HCEC 1CT (cell line): ENCODE data around the gene CPNE6.

ENCODE experiments used
- DNase-seq: peaks from one replicate; pipeline ENCODE4 v3.0.0-alpha.2; 2017

The CPNE6 gene

DNA sequence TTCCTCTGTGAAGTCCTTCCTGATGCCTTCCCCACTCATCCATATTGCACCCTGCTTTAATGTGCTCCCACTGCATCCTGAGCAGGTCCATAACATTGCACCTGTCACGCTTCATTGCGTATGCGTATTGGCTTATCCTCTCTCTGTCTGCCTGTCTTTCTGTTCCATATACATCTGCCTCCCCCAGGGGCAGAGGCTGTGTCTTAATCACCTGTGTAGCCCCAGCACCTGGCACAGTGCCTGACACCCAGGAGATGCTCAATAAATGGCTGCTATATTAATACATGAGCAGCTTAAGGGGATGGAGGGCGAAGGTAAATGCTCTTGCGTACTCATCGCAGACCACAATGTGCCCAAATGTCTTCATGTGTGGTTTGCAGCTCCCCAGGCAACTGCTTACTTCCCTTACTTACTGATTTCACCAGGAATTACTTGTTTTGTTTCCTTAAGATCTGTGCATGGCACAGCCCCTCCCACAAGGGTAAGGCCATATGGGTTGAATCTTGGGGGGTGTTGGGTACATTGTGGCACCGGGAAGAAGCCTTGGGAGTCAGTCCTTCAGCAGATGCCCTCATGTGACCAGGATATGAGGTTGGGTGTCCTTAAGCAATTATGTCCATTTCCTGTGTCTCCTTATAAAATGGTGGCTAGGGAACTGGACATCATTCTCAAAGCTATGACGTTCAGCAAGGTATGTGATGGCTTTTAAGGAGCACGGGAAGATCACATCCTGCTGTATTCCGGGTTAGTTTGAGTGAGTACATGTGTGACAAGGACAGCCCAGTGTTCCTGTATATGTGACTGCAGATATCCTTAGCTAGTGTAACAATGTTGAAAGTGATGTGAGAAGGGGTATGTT is 848 bp upstream of the CPNE6 start:
- no peak for DNase-seq

DNA sequence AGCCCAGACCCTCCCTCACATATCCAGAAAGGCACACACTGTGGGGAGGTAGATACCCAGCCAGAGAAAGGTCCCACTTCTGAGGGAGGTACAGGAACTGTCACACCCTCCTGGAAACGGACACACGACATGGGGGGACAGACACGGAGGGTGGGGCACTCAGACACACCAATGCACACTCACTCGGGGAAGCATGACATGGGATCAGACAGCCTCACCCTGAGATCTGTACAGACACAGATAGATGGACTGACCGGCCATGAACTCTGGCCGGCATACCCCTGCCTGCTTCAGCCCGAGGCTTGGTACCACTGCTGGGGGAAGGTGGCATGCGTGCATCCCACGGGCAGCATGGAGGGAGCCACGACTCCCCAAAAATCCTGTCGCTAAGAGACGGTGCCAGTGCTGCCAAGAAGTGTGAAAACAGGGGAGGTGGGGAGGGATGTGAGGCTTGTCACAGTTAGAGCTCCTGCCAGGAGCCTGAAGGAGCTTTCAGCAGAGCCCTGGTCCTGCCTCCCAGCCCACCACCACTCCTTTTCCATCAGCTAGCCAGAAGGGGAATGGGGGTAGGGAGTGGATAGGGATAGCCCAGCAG is 571 bp downstream of the CPNE6 start:
- no peak for DNase-seq

DNA sequence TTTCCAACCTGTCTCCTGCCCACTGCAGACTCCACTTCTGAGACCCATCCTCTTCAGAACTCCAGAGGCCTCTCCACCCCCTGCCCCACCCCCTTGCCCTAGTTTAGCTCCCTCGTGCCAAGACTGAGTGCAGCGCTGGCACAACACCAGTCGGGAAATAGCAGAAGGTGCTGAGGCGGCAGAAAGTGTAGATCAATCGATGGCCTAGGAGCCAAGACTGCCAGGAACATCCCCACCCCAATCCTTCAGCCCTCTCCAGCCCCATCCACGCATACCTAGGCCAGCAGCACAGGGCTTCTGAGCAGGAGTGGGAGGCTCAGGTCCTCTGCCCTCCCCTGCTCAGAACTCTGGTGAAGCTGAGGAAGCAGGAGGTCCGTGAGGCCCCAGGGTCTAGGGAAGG is 1.1 kb downstream of the CPNE6 start:
- DNase-seq = no peak

DNA sequence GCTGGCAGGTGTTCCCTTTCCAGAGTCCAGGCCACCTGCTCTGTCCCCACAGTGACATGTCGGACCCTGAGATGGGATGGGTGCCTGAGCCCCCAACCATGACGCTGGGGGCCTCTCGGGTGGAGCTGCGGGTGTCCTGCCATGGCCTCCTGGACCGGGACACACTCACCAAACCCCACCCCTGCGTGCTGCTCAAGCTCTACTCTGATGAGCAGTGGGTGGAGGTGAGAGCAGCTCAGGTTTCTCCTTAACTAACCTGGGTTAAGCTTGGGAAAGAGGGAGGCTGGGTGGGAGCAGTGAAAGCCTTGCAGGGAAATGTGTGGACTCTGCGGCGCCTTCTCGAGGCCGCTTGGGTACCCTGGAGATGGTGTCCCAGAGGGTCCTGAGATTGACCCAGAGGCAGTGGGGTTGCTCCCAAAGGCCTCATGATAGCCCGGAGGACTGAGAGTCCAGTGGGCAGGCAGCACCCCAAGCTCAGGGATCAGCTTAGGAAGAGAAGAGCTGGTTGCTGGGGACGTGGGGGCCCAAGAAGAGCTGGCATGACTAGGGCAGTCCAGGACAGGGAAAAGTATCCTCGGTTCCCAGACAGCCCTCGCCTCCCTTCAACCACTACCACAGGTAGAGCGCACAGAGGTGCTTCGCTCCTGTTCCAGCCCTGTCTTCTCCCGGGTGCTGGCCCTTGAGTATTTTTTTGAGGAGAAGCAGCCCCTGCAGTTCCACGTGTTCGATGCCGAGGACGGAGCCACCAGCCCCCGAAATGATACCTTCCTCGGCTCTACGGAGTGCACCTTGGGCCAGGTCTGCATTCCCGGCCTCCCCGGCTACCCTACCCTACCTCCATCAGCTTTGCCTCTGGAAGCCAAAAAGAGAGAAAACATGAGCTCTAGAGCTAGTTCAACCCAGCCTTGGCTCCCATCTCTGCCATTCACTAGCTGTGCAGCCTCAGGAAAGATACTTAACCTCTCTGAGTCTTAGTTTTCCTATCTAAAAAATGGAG is 1.8 kb downstream of the CPNE6 start:
- no peak for DNase-seq

DNA sequence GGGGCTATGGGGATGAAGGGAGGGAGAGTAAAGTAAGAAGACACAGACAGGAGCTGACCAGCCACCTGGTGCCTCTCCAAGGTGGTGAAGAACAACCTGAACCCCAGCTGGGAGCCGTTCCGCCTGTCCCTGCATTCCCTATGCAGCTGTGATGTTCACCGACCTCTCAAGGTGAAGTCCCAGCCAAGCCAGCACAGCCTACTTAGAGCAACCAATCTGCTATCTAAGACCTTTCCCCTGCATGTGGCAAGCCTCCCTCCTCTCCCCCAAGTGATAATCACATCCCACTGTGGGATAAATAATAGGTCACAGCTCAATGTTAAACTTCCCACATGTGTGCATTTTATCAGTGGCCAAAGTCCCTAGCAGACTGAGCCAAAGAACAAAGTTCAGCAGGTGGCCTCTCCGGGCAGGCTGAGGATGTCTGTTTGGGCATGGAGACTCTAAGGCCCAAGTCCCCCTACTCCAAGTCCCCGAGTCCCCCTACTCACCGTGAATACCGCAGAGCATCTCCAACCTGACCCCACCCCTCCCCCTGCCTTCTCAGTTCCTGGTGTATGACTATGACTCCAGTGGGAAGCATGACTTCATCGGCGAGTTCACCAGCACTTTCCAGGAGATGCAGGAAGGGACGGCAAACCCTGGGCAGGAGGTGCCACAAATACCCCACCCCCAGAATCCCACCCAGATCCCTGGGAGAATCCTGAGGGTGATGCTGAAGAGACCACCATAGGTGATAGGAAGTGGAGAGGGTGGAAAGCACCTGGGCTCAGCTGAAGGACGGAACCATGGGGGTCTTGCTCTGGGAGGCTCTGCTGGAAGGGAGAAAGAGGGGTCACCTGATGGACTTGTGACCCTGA is 3.5 kb downstream of the CPNE6 start:
- no peak for DNase-seq

DNA sequence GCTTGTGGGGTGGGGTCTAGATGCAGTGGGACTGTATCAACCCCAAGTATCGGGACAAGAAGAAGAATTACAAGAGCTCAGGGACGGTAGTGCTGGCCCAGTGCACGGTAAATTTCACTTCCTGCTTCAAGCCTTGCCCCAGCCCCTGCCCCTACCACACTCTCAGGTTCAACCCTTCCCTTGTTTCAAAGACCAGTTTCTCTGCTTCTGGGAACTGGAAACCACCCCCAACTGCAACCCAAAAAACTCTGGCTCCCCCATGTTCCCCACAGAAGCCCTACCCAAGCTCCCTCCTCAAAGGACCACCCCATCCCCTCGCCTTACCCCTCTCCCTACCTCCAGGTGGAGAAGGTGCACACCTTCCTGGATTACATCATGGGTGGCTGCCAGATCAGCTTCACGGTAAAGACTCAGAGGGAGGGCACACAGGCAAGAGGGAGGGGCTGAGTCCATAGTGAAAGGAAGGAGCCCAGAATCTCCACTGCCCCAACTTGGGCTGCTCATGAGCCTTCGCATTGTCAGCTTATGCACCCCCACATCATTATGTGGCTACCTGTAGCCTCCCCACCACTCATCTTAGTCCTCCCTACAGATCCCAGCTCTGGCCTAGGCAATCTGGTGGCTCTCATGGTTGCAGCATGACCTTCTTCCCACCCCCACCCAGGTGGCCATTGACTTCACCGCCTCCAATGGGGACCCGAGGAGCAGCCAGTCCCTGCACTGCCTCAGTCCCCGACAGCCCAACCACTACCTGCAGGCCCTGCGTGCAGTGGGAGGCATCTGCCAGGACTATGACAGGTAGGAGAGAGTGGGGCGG is 4.3 kb downstream of the CPNE6 start:
- no peak for DNase-seq

DNA sequence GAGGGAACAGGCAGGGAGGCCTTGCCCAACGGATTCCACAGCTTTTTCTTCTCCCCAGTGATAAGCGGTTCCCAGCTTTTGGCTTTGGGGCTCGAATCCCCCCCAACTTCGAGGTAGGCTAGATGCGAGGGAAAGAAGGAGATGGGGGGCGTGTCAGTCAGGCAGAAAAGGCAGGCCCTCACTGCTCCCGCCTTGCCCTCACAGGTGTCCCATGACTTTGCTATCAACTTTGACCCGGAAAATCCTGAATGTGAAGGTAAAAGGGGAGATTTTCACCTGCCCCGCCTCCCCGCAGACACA is 4.9 kb downstream of the CPNE6 start:
- no peak for DNase-seq

DNA sequence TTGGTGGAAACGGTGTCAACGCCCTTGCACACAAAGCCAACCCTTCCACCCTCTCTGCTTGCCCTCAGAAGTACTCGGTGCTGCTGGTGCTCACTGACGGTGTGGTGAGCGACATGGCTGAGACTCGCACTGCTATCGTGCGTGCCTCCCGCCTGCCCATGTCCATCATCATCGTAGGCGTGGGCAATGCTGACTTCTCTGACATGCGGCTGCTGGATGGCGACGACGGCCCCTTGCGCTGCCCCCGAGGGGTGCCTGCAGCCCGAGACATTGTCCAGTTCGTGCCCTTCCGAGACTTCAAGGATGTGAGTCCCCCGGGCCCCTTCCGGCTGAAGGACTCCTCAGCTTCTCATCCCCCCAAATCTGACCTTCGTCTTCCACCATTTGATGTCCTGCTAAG is 5.7 kb downstream of the CPNE6 start:
- DNase-seq = no peak

DNA sequence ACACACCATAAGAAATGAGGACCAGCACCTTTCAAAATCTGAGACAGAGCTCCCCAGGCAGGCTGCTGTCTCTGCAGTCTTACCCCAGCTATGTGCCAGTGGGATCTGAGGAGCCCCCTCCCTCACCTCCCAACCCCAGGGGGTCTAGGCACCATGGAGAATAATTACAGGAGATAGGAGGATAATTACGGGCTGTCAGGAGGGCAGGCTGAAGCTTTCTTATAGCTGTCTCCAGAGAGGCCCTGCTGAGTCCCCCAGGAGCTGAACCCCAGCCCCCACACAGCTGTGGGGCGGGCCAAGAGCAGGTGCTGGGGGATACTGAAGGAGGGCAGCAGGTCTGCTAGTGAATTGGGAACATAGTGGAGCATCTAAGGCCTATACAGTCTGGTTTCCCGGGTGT is 6.8 kb downstream of the CPNE6 start:
- no peak for DNase-seq

DNA sequence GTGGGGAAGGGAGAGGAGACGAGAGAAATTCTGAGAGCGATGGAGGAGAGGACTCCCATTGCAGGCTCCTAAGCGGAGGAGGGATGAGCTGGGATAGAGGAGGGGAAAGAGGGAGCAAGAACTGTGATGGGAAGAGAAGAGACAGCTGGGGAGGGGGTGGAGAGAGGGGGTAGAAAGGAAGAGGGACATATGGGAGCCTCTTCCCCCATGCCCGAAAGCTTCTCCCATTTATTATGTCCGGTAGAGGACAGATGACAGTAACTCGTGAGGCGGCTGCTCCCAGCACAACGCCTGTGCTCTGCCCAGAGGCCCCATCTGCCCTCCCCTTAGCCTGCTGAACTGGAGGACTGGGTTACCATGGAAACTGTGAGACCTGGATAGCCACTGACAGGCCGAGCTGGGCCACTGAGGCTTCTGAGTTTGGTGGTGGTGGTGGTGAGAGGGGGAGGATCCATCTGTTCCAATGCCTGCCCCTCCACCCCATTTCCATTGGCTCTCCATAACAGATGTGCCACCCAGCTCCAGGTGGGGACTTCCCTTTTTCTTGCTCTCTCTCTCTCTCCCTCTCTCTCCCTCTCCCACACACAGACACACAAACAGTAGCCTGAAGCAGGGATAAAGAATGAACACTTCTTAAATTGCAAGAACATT is 8.3 kb downstream of the CPNE6 start:
- no peak for DNase-seq

DNA sequence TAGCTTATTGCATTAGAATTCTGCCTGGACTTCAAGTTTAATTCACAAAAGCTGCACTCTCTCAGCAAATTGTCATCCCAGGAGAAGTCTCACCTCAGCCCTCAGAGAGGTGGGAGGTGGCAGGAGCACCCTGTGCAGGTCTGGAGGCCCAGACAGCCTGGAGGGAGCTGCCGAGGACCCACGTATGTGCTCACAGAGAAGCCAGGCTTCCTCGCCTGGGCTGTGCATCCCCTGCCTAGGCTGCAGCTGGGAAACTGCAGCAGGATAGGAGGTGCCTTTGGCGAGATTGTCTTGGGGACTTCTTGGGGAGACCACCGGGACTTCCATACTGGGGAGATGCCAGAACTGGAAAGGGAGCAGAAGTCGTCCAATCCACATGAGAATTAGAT is 8.8 kb downstream of the CPNE6 start:
- no peak for DNase-seq

DNA sequence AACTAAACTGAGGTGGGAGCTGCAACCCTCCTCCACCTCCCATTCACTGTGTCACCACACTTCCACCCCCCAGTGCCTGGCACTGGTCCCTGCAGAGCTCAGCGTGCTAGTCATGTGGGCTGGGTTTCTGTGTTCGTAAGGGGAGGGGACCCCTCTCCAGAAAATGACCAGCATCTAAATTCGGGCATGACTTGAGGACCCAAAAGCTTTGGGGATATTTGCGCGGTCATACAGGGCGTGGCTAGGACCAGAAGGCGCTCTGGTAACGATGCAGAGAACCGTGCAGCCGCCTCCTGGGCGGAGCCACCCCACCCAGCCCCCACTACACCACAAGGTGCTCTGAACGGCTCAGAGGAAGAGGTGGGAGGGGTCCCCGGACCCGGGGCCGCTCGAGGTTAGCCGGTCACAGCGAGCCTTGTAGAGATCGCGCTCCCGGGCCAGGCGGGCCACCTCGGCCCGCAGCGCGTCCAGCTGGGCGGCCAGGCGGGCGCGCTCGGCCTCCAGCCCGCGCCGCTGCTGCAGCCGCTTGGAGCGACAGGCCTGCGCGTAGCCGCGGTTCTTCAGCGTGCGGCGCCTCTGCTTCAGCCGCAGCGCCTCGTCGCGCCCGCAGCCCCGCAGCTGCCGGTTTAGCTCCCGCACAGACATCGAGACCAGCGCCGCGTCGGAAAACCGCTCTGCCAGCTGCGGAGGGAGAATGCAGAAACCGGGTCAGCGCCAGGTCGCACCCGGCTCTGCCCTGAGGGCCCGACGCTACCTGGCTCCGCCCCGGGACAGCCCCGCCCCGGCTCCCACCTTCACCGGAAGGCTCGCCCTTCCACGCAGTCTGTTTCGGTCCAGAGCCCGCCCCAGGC is 9.8 kb downstream of the CPNE6 start:
- DNase-seq = no peak

DNA sequence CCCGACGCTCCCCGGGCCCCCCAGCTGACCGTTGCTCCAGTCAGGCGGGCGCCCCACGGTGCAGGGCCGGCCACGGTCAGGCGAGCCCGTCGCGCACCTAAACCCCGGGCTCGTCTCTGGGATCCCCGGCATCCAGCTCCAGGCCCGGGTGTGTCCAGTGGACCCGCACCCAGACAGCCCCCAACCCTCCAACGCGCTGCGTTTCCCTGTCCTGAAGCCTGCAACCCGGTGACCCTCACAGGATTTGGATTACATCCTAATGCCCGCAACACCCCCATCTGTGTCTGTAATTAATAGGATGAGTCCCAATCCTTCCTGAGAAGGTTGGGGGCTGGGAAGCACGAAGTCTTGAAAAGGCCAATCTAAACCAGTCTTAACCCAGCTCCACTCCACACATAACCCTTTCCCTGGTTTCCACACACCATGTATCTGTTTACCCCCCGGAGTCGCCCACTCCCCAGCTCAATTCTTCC is 10.4 kb downstream of the CPNE6 start:
- no peak for DNase-seq

DNA sequence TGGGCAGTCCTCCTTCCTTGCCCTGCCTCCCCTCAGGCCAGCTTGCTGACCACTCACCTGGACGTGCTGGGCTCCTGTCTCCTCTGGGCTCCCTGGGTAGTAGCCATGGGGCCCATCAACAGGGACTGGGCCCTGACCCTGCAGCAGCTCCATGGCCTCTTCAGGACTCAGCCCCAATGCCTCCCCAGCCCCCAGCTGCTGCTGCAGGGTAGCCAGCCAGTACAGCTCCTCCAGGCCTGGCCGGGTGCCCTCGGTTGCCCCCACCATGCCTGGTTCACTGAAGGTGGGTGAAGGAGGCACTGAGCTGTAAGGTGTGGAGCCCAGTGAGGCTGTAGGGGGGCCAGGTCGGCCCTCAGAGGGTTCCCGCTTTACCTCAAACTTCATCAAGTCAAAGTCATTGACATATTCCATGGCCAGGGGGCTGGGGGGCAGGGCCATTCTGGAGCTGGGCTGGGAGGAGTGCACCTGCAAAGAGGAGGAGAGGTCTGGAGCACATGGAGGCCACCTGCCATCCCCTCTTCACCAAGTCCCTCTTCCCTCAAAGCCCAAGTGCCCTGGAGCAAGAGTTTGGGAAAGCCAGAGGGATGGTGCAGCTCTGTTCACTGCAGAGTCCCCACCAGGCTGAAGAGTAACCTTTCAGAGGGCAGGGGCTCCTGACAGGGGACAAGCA is 11.2 kb downstream of the CPNE6 start:
- DNase-seq = no peak

DNA sequence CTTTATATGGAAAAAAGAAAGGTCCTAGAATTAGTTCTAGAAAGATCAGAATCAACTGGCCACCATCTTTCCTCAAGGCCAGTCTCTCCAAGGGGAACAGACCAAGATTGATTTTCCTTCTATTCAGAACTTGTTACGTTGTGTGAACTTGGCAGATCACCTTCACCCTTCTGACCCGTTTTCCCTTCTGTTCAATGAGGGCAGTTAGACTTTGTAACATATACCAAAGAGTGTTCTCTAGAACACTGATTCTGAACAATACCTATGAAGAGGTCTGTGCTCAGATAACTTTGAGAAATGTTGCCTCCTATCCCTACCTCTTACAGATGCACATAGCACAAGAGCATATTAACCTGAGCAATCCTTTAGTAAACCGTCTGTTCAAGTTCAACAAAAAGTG is 12.1 kb downstream of the CPNE6 start:
- no peak for DNase-seq

DNA sequence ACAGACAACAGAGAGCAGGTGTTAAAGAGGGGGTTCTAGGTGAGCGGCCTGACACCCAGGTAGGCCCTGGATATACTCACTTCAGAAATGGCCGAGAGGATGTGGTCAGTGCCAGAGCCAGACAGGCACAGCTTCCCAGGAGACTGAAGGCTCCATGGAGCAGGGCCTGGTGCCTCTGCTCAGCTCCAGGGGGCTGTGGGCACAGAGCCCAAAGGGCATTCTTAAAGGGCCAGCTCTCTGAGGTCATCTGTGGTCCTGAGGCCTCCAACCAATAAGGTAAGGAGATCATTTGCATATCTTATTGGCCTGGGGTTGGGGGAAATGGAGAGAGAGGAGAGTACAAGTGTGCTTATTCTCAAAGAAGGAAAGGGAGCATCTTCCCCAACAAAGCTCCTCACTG is 13.1 kb downstream of the CPNE6 start:
- no peak for DNase-seq

DNA sequence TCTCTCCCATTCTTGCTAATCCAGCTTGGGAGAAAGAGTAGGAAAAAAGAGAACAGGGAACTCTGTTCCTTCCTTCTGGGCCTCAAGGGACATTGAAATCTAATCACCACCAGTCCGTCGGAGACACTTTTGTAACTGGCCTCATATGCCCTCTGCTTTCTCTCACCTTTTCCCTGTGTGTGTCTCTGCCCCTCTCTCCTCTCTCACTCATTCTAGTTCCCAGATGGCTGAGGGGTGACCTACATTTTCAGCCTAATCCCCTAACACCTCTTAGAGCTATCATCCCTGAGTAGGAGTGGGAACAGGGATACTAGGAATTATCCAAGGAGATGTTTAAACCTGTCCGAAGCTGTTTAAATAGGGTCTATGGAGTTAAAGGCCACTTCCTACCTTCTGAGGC is 13.9 kb downstream of the CPNE6 start:
- no peak for DNase-seq

DNA sequence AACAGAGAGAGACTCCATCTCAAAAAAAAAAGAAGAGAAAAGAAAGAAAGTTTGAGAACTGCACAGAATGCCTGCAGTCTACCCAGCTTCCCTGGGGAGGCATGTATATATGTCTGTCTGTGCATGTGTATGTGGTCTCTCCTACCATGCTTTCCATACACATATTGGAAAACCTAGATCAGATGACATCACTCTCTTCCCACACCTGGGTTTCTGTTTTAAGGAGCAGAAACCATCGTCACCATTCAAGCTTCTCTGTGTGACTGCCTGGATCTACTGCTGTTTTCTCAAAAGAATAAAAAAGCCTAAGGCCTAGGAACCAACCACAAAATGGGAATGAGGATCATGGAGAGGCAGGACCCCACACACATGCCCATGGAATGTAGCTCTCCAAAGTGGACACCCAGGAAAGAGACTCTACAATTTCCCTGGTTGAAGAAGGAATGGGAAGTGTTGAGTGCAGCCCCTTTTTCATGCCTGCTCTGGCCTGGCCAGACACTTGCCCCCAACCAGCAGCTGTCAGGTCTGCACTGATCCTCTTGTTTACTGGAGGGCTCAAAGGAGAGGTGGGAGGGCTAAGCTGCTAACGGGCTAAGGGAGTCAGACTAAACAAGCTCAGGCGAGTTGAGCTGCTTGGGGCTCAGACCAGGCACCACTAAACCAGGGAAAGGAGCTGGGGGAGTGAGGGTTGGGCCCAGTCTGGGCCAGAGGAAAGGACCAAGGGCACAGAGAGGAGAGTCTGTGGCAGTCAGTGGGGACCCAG is 15.0 kb downstream of the CPNE6 start:
- no peak for DNase-seq

DNA sequence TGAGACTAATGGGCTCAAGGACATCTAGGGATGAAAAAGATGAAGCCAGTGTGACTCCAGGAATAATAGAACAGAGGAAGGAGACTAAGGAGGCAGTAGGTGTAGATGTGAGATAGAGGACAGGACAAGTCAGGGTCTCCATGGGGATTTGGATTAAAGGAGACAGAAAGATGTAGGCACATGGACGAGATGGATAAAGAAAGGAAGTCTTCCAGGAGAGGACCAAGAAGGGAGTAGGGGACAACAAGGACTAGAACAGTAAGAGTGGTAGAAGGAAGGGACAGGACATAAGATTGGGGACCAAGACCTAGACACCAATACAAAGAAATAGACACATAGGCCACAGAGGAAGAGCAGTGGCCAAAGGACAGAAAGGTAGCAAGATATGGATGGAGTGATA is 15.6 kb downstream of the CPNE6 start:
- no peak for DNase-seq
